Endothelial cell (in vitro differentiated cells): ENCODE results near the gene TOE1. TPM values are rescaled to one million over a fixed set of nuclear protein-coding genes. Genes with fewer than 3 reads are reported as not detected.

Experiments used
- DNase-seq: peaks from one replicate; pipeline ENCODE4 v3.0.0; 2021; ENCODE audit warnings: low spot score
- H3K27ac Mint-ChIP-seq: one replicate; pipeline ENCODE4 v1.8.0; 2021; ENCODE audit warnings: mixed read lengths, inconsistent platforms; ENCODE audit not compliant: unreplicated experiment
- H3K27me3 Mint-ChIP-seq: one replicate; pipeline ENCODE4 v1.8.0; 2021; ENCODE audit warnings: mild to moderate bottlenecking, moderate library complexity, mixed read lengths, inconsistent platforms; ENCODE audit not compliant: unreplicated experiment
- H3K36me3 Mint-ChIP-seq: one replicate; pipeline ENCODE4 v1.8.0; 2021; ENCODE audit warnings: mild to moderate bottlenecking, low read depth, mixed read lengths, inconsistent platforms; ENCODE audit not compliant: unreplicated experiment
- H3K4me1 Mint-ChIP-seq: one replicate; pipeline ENCODE4 v1.8.0; 2021; ENCODE audit warnings: mild to moderate bottlenecking, mixed read lengths, inconsistent platforms; ENCODE audit not compliant: unreplicated experiment
- H3K4me3 Mint-ChIP-seq: one replicate; pipeline ENCODE4 v1.8.0; 2021; ENCODE audit warnings: mild to moderate bottlenecking, mixed read lengths, inconsistent platforms; ENCODE audit not compliant: unreplicated experiment
- H3K9me3 Mint-ChIP-seq: one replicate; pipeline ENCODE4 v1.8.0; 2021; ENCODE audit warnings: mixed read lengths, inconsistent platforms; ENCODE audit not compliant: unreplicated experiment
- total RNA-seq: library from RNA; stranded (reverse); fragmentation: NEBNext Ultra II Directional; extraction: Animal tissue kit (Norgen Biotek cat#: 25700); gene quantifications from one replicate; pipeline ENCODE4 v1.2.1, GENCODE V29; 2021; ENCODE audit not compliant: unreplicated experiment
- TF ChIP-seq, protein P1 (sequence below): fragments of 200-600 bp; sonication (generic); IDR thresholded peaks from one replicate; pipeline ENCODE4 v1.5.0; 2021; ENCODE audit warnings: antibody characterized with exemption; ENCODE audit not compliant: unreplicated experiment

TOE1 gene
- total RNA-seq, 1 donor from 2014 or later = 9.7 TPM

DNA sequence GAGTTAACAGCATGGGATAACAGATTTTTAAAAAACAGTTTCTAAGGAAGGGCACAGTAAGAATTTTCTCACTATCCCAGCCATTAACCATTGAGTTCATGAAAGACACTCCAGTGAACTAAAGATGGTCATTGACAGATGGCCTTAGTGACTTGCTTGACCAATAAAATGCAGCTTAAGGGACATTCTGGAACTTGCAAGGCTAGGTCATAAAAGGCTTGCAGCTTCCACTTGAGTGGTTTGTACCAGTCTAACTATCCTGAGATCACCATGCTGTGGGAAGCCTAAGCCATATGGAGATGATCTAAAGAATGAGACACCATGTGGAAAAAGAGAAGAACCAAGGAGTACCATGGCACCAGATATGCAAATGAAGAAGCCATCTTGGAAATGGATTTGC lies 38.2 kb downstream of the TOE1 start:
- H3K4me3 Mint-ChIP-seq = no peak overlapping the region
- H3K4me1 Mint-ChIP-seq = no peaks in the 10 kb centered on the region
- TF ChIP-seq, protein P1, sequence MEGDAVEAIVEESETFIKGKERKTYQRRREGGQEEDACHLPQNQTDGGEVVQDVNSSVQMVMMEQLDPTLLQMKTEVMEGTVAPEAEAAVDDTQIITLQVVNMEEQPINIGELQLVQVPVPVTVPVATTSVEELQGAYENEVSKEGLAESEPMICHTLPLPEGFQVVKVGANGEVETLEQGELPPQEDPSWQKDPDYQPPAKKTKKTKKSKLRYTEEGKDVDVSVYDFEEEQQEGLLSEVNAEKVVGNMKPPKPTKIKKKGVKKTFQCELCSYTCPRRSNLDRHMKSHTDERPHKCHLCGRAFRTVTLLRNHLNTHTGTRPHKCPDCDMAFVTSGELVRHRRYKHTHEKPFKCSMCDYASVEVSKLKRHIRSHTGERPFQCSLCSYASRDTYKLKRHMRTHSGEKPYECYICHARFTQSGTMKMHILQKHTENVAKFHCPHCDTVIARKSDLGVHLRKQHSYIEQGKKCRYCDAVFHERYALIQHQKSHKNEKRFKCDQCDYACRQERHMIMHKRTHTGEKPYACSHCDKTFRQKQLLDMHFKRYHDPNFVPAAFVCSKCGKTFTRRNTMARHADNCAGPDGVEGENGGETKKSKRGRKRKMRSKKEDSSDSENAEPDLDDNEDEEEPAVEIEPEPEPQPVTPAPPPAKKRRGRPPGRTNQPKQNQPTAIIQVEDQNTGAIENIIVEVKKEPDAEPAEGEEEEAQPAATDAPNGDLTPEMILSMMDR = no peak
- H3K27ac Mint-ChIP-seq = no peak overlapping the region
- H3K27me3 Mint-ChIP-seq = no peaks in the 10 kb centered on the region
- no peaks in the 10 kb centered on the region for H3K36me3 Mint-ChIP-seq
- no peak for DNase-seq
- no peaks in the 10 kb centered on the region for H3K9me3 Mint-ChIP-seq

GRCh38 chr1:45379524-45379923 lies 39.6 kb downstream of the TOE1 start:
- TF ChIP-seq, protein P1 = no peak
- Mint-ChIP-seq H3K36me3 (no peaks in the 10 kb centered on the region), H3K4me1 (no peaks in the 10 kb centered on the region), H3K4me3 (no peak overlapping the region), H3K9me3 (no peaks in the 10 kb centered on the region), H3K27ac (no peak overlapping the region), H3K27me3 (peaks cover 3% of the 10 kb centered on the region)
- no peak for DNase-seq

- TF ChIP-seq, protein P1 = no peak
- H3K4me3 Mint-ChIP-seq = no peak overlapping the region
- H3K27ac Mint-ChIP-seq = no peak overlapping the region
- no peaks in the 10 kb centered on the region for H3K9me3 Mint-ChIP-seq
- DNase-seq = no peak
- no peaks in the 10 kb centered on the region for H3K4me1 Mint-ChIP-seq
- H3K27me3 Mint-ChIP-seq = peaks cover 3% of the 10 kb centered on the region
- no peaks in the 10 kb centered on the region for H3K36me3 Mint-ChIP-seq
Measured at GRCh38 chr1:45380125-45380524, 40.2 kb downstream of the TOE1 start.

DNA sequence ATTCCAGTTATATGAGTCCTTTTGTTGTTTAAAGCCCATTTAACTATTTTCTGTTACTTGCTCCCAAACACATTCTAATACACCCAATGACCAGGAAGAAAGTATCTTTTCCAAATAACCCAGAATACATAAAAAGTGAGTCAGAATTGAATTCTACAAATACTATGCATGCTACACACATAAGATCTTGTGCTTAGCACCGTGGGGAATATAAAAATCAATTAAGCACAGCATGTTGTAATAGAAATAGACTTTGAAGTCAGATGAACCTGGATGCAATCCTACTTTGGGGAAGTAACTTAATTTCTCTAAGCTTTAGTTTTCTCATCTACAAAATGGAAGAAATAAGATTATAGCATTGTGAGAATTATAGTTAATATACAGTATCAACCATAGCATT lies 40.8 kb downstream of the TOE1 start:
- TF ChIP-seq, protein P1 = no peak
- Mint-ChIP-seq H3K9me3 (no peaks in the 10 kb centered on the region), H3K36me3 (no peaks in the 10 kb centered on the region), H3K4me1 (no peaks in the 10 kb centered on the region), H3K4me3 (no peak overlapping the region), H3K27me3 (peaks cover 3% of the 10 kb centered on the region), H3K27ac (no peak overlapping the region)
- DNase-seq = no peak

- H3K9me3 Mint-ChIP-seq = no peaks in the 10 kb centered on the region
- H3K4me3 Mint-ChIP-seq = no peak overlapping the region
- no peaks in the 10 kb centered on the region for H3K4me1 Mint-ChIP-seq
Measured at GRCh38 chr1:45381243-45381642, 41.3 kb downstream of the TOE1 start.

More at GRCh38 chr1:45381243-45381642, 41.3 kb downstream of the TOE1 start:
- Mint-ChIP-seq H3K36me3 (no peaks in the 10 kb centered on the region), H3K27me3 (peaks cover 3% of the 10 kb centered on the region), H3K27ac (no peak overlapping the region)
- TF ChIP-seq, protein P1 = no peak
- no peak for DNase-seq
